Gastroesophageal sphincter (tissue), 4 donors: ENCODE data around the gene IGHMBP2. TPM values are rescaled to one million over a fixed set of nuclear protein-coding genes. Genes with fewer than 3 reads are reported as not detected.

Experiments
- ATAC-seq: fragments of 150-250 bp; one replicate; pipeline ENCODE4 v1.9.1; 2016; ENCODE audit warnings: mild to moderate bottlenecking, moderate library complexity
- H3K27ac ChIP-seq, 4 donors: fragments of 200-600 bp; sonication (generic) in 3 of 4; 1 replicate in 3 of 4; 2 replicates in 1 of 4; pipeline ENCODE4 v1.5.1; 2016 to 2019
- H3K27me3 ChIP-seq: fragments of 200-600 bp; sonication (generic); one replicate; pipeline ENCODE4 v1.5.1; 2019
- H3K36me3 ChIP-seq, 2 donors: fragments of 200-600 bp; sonication (generic); one replicate each; pipeline ENCODE4 v1.5.1; 2019; ENCODE audit warnings: control low read depth in 1 of 2
- H3K4me1 ChIP-seq, 3 donors: fragments of 200-600 bp; sonication (generic); 1 replicate in 2 of 3; 2 replicates in 1 of 3; pipeline ENCODE4 v1.5.1; 2016 to 2019; ENCODE audit warnings: control low read depth in 2 of 3
- H3K4me3 ChIP-seq, 2 donors: fragments of 200-600 bp; sonication (generic); one replicate each; pipeline ENCODE4 v1.5.1; 2019; ENCODE audit warnings: mild to moderate bottlenecking in 1 of 2, moderate library complexity in 1 of 2
- H3K9me3 ChIP-seq, 3 donors: fragments of 200-600 bp; sonication (generic); one replicate each; pipeline ENCODE4 v1.5.1; 2017 to 2019; ENCODE audit warnings: control low read depth in 2 of 3
- CTCF ChIP-seq, 4 experiments: fragments of 200-600 bp in 2 of 4; fragments of 450-650 bp in 2 of 4; sonication (generic) in 1 of 4; IDR thresholded peaks; one replicate each; pipeline ENCODE4 v1.5.1; 2017 to 2019; ENCODE audit warnings: antibody characterized with exemption in 4 of 4, mild to moderate bottlenecking in 2 of 4, moderate library complexity in 2 of 4
- EP300 ChIP-seq: sonication (generic); formaldehyde crosslinking; IDR thresholded peaks from one replicate; pipeline ENCODE4 v1.6.1; 2017; ENCODE audit warnings: antibody characterized with exemption, mild to moderate bottlenecking
- POLR2A ChIP-seq, 2 donors: fragments of 450-650 bp; IDR thresholded peaks; one replicate each; pipeline ENCODE4 v1.6.1; 2017; ENCODE audit warnings: antibody characterized with exemption in 2 of 2, mild to moderate bottlenecking in 2 of 2, moderate library complexity in 1 of 2
- POLR2AphosphoS5 ChIP-seq: sonication (generic); formaldehyde crosslinking; IDR thresholded peaks from one replicate; pipeline ENCODE4 v1.6.1; 2017; ENCODE audit warnings: antibody characterized with exemption
- WGBS, 2 donors: methylation state at CpG; one replicate each; pipeline ENCODE4 v1.1.5; 2018; ENCODE audit warnings: low coverage in 1 of 2; 5-methylcytosine and 5-hydroxymethylcytosine counted together
- total RNA-seq, 4 donors: library from RNA; depleted of rRNA; stranded (reverse); fragments of >200 nt; gene quantifications; one replicate each; pipeline ENCODE4 v1.1.0, GENCODE V29; 2016

The IGHMBP2 gene
- total RNA-seq, 4 donors from 2014 or later, result 20.9 to 31.8 (median 24.9) TPM

- no peaks in the 10 kb centered on the region for H3K9me3 ChIP-seq
These were observed 80.1 kb downstream of the IGHMBP2 start for GRCh38 chr11:68983801-68984200.

GRCh38 chr11:68987211-68987610 is 83.5 kb downstream of the IGHMBP2 start:
- no peak for TF ChIP-seq POLR2AphosphoS5
- TF ChIP-seq POLR2A (IDR thresholded peaks at IDR 0.05), result no peak
- no peak for TF ChIP-seq EP300
- TF ChIP-seq CTCF (IDR thresholded peaks at IDR 0.05), result no peak
- H3K27me3 ChIP-seq, result no peaks in the 10 kb centered on the region
- no peak overlapping the region for H3K4me3 ChIP-seq
- no peaks in the 10 kb centered on the region for H3K36me3 ChIP-seq
- ATAC-seq, result no peak
- no peak overlapping the region for H3K27ac ChIP-seq
- H3K9me3 ChIP-seq, result no peaks in the 10 kb centered on the region
- no peaks in the 10 kb centered on the region for H3K4me1 ChIP-seq

More at GRCh38 chr11:68983801-68984200, 80.1 kb downstream of the IGHMBP2 start:
- TF ChIP-seq CTCF (IDR thresholded peaks at IDR 0.05) (no peak), EP300 (no peak), POLR2AphosphoS5 (no peak), POLR2A (IDR thresholded peaks at IDR 0.05) (no peak)
- Histone ChIP-seq H3K4me1 (peaks cover 0 to 7% (median 0%) of the 10 kb centered on the region in 3 donors), H3K27me3 (no peaks in the 10 kb centered on the region), H3K36me3 (no peaks in the 10 kb centered on the region), H3K27ac (no peak overlapping the region), H3K4me3 (no peak overlapping the region)
- no peak for ATAC-seq
- WGBS, 2 donors, result 81 to 98% methylated on average over 6 of the region's 6 CpGs

- Histone ChIP-seq H3K36me3 (no peaks in the 10 kb centered on the region), H3K9me3 (no peaks in the 10 kb centered on the region), H3K4me3 (no peak overlapping the region), H3K4me1 (no peaks in the 10 kb centered on the region), H3K27me3 (peaks cover 3% of the 10 kb centered on the region), H3K27ac (no peak overlapping the region)
- no peak for TF ChIP-seq POLR2A (IDR thresholded peaks at IDR 0.05)
- no peak for TF ChIP-seq CTCF (IDR thresholded peaks at IDR 0.05)
- no peak for TF ChIP-seq POLR2AphosphoS5
- TF ChIP-seq EP300, result no peak
- no peak for ATAC-seq
These were observed 84.8 kb downstream of the IGHMBP2 start for GRCh38 chr11:68988491-68988890.

Other genes starting within 250 kb of the IGHMBP2 start
- 10 to 100 TPM in 1 of 4 donors, 1 to 10 TPM in 2, not detected in 1; 2.9 to 10.6 (median 4.7) TPM for gene GAL, start 219.3 kb upstream of the IGHMBP2 start, total RNA-seq
- gene TESMIN, start 152.4 kb upstream of the IGHMBP2 start, total RNA-seq, result under 1 TPM in 3 of 4 donors, not detected in 1; 0.12 to 0.54 (median 0.27) TPM
- 100 to 1,000 TPM in 1 of 4 donors, 10 to 100 TPM in 3; 33.4 to 103 (median 74.7) TPM for gene CPT1A, start 62.0 kb upstream of the IGHMBP2 start, total RNA-seq
- gene MRPL21, start 59 bp upstream of the IGHMBP2 start, total RNA-seq, result 10 to 100 TPM; 40.4 to 70.0 (median 52.8) TPM
- gene MRGPRD, start 77.1 kb downstream of the IGHMBP2 start, total RNA-seq, result 1 to 10 TPM in 2 of 4 donors, not detected in 2; 2.9 to 5.4 TPM
- gene MRGPRF, start 109.4 kb downstream of the IGHMBP2 start, total RNA-seq, result 100 to 1,000 TPM in 3 of 4 donors, 10 to 100 TPM in 1; 88.9 to 213 (median 165) TPM
- gene TPCN2, start 145.0 kb downstream of the IGHMBP2 start, total RNA-seq, result 10 to 100 TPM; 16.8 to 33.8 (median 28.3) TPM